VCaP (cell line): Measurements from ENCODE around the gene ASB8.
A peak's percentile ranks its signal among the peaks of the same experiment; 100 is the strongest.

Experiments used
- H3K27ac ChIP-seq: fragments of 450-650 bp; 2 replicates; pipeline ENCODE4 v1.5.1; 2017
- CTCF ChIP-seq: fragments of 450-650 bp; conservative IDR thresholded peaks from 2 replicates; pipeline ENCODE4 v1.5.1; 2017; ENCODE audit warnings: mild to moderate bottlenecking, moderate library complexity

Gene ASB8

DNA sequence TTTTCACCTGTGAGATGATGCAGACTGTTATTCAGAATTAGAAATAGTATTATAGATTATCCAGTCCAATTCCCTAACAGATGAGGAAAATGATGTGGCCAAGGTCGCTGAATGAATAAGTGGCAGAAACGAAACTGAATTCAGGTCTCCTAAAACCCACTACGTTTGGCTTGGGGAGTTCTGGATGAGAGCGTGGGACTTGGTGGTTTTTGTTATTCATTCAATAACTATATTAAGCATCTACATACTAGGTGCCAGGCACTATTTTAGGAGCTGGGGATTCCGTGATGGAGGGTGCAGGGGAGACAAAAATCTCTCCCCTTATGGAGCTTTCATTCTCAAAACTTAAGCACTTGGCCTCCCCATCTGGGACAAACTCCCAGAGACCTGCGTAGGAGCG is 25.3 kb upstream of the ASB8 start:
- peak overlapping the region; percentile 52 for H3K27ac ChIP-seq
- no peak for TF ChIP-seq CTCF

GRCh38 chr12:48180857-48181495 is 23.7 kb upstream of the ASB8 start:
- TF ChIP-seq CTCF = no peak
- H3K27ac ChIP-seq = no peak overlapping the region

- no peak for TF ChIP-seq CTCF
These were observed 23.1 kb upstream of the ASB8 start for GRCh38 chr12:48180424-48180823.

DNA sequence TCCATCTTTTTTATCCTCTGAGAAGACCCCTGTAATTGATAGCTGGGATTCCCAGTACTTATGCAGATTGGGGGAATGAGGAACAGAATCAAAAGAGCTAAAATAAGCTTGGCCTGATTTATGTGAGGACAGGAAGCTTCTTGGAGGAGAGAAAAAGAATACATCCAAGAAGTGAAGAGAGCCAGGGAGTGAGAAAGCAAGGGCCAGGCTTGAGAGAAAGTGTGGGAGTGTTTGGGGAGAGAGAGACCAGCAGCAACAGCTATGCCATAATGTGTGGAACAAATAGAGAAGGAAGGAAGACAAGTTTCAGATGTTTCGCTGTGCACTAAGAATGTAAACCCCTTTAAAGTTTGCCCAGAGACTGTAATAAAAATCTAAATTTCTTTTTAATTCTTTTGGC is 22.2 kb upstream of the ASB8 start:
- H3K27ac ChIP-seq = no peak overlapping the region
- TF ChIP-seq CTCF = no peak

More at GRCh38 chr12:48180424-48180823, 23.1 kb upstream of the ASB8 start:
- H3K27ac ChIP-seq = no peak overlapping the region

- no peak overlapping the region for H3K27ac ChIP-seq
- no peak for TF ChIP-seq CTCF
These were observed 20.7 kb upstream of the ASB8 start for GRCh38 chr12:48177982-48178381.

- no peak for TF ChIP-seq CTCF
These were observed 19.1 kb upstream of the ASB8 start for GRCh38 chr12:48176417-48176751.

DNA sequence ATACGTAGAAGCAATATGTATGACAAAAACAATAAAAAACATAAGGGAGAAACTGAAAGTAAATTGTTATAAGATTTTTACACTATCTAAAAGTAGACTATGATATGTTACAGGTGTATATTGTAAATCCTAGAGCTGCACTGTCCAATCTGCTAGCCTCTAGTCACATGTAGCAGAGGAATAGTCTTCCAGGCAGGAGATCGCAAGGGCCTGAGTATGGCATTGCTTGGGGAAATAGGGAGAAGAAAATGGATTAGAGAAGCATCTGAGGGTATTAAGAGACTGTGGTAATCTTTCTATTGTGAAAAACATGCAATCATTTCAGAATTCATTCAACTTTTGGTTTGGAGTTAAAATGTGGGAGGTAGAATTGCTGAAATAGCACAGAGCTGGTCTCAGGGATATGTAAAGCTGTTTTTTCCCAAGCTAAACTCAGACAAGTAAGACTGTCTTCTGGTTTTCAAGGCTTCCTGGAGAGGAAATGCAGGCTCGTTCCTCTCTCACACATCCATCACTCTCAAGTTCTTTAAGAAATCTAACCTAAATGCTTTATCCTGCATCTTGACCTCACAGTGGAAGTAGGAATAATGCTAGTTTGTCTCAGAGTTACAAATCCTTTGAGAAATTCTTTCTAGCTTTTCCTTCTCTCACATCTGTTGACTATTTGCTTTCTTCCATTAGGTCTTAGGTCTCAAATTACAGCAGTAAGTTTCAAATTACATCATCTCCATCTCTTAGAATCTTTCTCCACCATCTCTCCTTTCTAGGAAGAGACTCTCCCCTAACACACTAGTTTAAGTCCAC is 18.5 kb upstream of the ASB8 start:
- H3K27ac ChIP-seq = peak overlapping the region; percentile 43
- no peak for TF ChIP-seq CTCF

More at GRCh38 chr12:48176417-48176751, 19.1 kb upstream of the ASB8 start:
- peak overlapping the region; percentile 43 for H3K27ac ChIP-seq
